ENCODE data around the gene USE1. TPM values are rescaled to one million over a fixed set of nuclear protein-coding genes. Genes with fewer than 3 reads are reported as not detected.
A peak's percentile ranks its signal among the peaks of the same experiment; 100 is the strongest.

The USE1 gene
- total RNA-seq, 4 donors from 2014 or later: 11.5 to 43.5 (median 22.2) TPM

- no peak for TF ChIP-seq POLR2A (IDR thresholded peaks at IDR 0.05)
- TF ChIP-seq CTCF (IDR thresholded peaks at IDR 0.05): no peak
- no peaks in the 10 kb centered on the region for H3K9me3 ChIP-seq
- peak in 1 of 2 donors; percentile 60 for DNase-seq
- no peaks in the 10 kb centered on the region for H3K27me3 ChIP-seq
- H3K4me3 ChIP-seq: peak overlapping the region; percentile 53 to 56
- no peaks in the 10 kb centered on the region for H3K36me3 ChIP-seq
- intact Hi-C loops (cut with DNase I; ENCODE audit: low total_unique reads): no loop called here
- peaks cover 0 to 13% of the 10 kb centered on the region in 2 donors for H3K4me1 ChIP-seq
- peak overlapping the region; percentile 76 to 84 for H3K27ac ChIP-seq
Observed at GRCh38 chr19:17244618-17245534, 29.7 kb downstream of the USE1 start.

- Histone ChIP-seq H3K4me1 (peaks cover 0 to 13% of the 10 kb centered on the region in 2 donors), H3K27me3 (no peaks in the 10 kb centered on the region), H3K4me3 (peak within 1 kb of the TSS; percentile 56 to 60), H3K36me3 (no peaks in the 10 kb centered on the region), H3K27ac (peak within 1 kb of the TSS; percentile 87 to 90), H3K9me3 (no peaks in the 10 kb centered on the region)
- peak in 1 of 2 donors; percentile 37 for DNase-seq
- TF ChIP-seq CTCF (IDR thresholded peaks at IDR 0.05): peak in 1 of 4 experiments; percentile 13
- peak; percentile 50 to 55 for TF ChIP-seq POLR2A (IDR thresholded peaks at IDR 0.05)
- intact Hi-C loops (cut with DNase I; ENCODE audit: low total_unique reads): no loop called here
Observed at GRCh38 chr19:17245535-17245984, 30.4 kb downstream of the USE1 start, which contains the start of gene NR2F6. NR2F6 (minus strand) TSS chr19:17245919; CDS start chr19:17245220, 699 bp downstream.

GRCh38 chr19:17246681-17247425, 31.7 kb downstream of the USE1 start:
- Histone ChIP-seq H3K27ac (peak overlapping the region; percentile 87 to 90), H3K27me3 (no peaks in the 10 kb centered on the region), H3K4me3 (peak overlapping the region; percentile 56 to 60), H3K4me1 (peaks cover 0 to 13% of the 10 kb centered on the region in 2 donors), H3K36me3 (no peaks in the 10 kb centered on the region), H3K9me3 (no peaks in the 10 kb centered on the region)
- DNase-seq: peak in 1 of 2 donors; percentile 51
- intact Hi-C loops (cut with DNase I; ENCODE audit: low total_unique reads): no loop called here
- TF ChIP-seq CTCF (IDR thresholded peaks at IDR 0.05) (no peak), POLR2A (IDR thresholded peaks at IDR 0.05) (no peak)

GRCh38 chr19:17248011-17248776, 33.0 kb downstream of the USE1 start:
- Histone ChIP-seq H3K36me3 (no peaks in the 10 kb centered on the region), H3K4me3 (no peak overlapping the region), H3K9me3 (no peaks in the 10 kb centered on the region), H3K27me3 (no peaks in the 10 kb centered on the region), H3K4me1 (peaks cover 0 to 3% of the 10 kb centered on the region in 2 donors), H3K27ac (peak overlapping the region in 1 of 2 donors; percentile 8)
- TF ChIP-seq CTCF (IDR thresholded peaks at IDR 0.05): no peak
- no peak for TF ChIP-seq POLR2A (IDR thresholded peaks at IDR 0.05)
- intact Hi-C loops (cut with DNase I; ENCODE audit: low total_unique reads): no loop called here
- no peak for DNase-seq

Measured in uterus (tissue), 4 donors.